ENCODE measurements around the gene FAIM2.

Gene FAIM2

DNA sequence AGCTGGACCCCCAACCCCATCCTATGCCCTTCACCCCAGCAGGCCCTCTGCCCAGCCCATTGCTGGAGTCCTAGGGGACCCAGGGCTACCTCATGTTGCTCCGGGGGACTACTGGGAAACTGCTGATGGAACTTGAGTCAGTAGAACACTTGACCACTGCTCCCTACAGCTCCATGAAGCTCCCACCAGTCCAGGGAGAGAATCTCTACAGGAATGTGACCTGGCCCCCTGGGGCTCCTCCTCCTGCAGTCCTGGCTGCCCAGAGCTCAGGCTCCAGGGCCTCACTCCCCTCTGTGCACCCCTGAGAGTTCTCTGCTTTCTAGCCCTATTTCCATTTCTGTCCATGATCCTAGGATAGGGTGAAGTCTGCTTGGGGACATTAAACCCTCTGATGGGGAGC is 36.0 kb upstream of the FAIM2 start:
- DNase-seq (ENCODE audit: low read depth in 1 of 2, low spot score in 1 of 2), result no peak

DNA sequence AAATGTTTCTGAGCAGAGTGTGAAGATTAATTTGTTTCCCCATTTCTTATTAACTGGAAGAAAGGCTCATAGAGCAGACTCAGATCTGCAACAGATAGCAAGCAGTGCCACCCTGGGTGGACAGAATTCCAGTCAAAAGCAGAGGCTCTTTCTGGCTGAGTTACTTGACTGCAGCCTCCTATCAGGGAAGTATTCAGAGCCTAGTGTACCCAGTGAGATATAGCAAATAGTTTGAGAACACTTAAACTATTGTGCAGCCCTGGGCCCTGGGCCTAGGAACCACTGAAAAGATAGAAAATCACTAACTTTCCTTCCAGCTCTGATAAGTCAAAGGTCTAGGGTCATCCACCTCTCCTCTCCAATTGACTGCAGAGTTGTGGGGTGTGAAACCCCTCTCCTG is 35.6 kb upstream of the FAIM2 start:
- DNase-seq (ENCODE audit: low read depth in 1 of 2, low spot score in 1 of 2), result no peak

DNA sequence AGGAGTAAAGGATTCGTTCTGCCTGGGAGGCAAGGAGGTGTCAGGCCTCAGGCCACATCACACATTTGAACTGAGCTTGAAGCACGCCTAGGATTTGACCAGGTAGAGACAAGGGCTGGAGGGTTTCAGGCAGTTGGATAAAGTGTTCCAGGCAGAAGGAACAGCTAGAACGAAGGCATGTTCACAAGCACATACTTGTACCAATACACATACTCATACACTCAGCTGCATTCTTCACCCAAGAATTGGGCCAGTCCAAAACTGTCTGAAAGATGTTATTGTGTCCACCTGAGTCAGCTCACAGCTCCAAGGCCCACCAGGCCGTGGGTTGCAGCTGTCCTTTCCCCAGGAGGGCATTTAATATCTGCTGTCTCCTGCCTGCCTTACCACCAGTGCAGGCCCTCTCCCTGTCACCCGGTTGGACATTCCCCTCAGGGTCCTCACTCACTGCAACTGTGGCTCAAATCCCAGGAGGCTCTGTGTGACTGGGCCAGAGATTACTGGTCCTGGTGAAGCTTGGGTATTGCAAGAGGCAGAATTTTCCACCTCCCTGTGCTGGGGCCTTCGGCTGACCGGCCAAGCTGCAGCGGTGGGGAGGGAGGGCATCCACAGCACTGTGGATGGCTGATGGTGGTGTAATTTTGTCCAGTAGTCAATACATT is 34.1 kb upstream of the FAIM2 start:
- DNase-seq (ENCODE audit: low read depth in 1 of 2, low spot score in 1 of 2), result no peak

DNA sequence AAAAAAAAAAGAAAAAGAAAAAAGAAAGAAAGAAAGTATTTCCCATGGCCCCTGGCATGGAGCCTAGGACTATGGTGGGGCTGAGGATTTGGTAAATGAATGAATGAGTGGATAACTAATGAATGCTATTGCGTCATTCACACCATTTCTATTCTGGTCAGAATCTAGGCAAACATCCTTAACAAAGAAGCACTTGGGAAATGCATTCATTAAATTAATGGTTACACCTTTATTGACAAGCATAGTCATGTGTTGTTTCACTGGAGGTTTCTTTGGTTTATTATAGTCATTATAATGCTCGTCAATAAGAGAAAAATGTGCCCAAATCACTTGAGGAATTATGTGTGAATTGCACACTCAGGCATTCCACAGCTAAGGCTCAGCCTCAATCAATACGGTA is 33.2 kb upstream of the FAIM2 start:
- DNase-seq (ENCODE audit: low read depth in 1 of 2, low spot score in 1 of 2), result no peak

DNA sequence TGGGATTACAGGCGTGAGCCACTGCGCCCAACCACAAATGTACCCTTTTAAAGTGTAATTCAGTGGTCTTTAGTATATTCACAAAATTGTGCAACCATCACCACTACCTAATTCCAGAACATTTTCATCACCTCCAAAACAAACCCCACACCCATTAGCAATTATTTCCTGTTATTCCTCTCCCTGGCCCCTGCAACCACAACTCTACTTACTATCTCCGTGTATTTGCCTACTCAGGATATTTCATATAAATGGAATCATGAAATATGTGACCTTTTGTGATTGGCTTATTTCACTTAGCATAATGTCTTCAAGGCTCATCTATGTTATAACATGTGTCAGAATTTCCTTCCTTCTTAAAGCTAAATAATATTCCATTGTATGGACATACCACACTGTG is 30.8 kb upstream of the FAIM2 start:
- no peak for DNase-seq (ENCODE audit: low read depth in 1 of 2, low spot score in 1 of 2)

DNA sequence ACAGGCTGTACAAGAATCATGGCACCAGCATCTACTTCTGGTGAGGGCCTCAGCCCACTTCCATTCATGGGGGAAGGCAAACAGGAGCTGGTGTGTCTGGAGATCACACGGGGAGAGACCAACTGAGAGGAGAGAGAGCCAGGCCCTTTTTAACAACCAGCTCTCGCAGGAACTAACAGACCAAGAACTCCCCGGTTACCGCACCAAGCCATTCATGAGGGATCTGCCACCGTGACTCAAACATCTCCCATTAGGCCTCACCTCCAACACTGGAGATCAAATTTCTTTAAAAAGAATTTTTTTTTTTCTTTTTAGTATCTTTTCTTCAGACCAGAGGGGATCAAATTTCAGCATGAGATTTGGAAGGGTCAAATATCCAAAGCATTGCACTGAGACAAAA is 30.1 kb upstream of the FAIM2 start:
- no peak for DNase-seq (ENCODE audit: low read depth in 1 of 2, low spot score in 1 of 2)

DNA sequence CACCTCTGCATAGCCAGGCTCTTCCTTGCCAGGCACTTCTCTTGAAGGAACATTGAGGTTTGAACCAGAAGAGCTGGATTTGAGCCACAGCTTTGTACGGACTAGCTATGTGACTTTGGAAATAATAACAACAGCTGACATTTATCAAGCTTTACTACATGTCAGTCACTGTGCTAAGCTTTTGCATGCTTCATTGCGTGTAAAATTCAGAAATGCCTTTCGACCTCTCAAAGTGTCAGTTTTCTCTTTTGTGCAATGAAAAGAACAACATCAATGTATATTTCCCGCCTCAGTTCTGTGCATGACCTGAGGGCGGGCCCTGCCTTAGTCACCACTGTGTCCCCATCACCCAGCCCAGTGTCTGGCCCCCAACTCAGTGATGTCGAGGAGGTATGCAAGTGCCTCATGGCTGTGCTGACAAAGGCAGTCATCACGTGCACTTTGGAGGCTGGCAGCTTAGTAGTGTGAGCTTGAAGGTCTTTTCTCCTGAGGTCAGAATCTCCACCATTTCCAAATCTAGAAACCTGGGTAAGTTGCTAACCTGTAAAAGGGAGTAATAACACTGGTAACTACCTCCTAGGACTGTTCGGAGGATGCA is 28.9 kb upstream of the FAIM2 start:
- no peak for DNase-seq (ENCODE audit: low read depth in 1 of 2, low spot score in 1 of 2)

DNA sequence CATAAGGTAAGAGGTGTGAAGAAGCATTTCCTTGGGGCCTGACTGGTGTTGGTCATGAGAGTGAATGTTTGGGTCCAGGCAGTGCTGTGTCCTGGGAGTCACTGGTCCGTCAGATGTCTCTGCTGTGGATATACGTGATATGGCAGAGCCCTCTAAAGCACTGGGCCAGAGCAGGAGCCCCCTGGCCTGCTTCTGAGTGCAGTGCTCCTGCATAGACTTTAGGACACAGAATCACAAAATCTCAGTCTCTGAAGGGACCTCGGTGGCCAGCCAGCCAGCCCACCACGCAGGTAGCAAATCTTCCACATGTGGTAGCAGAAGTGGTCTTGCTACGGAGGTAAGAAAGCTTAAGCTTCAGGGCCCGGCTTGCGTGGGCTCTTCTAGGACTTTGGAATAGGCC is 28.3 kb upstream of the FAIM2 start:
- no peak for DNase-seq (ENCODE audit: low read depth in 1 of 2, low spot score in 1 of 2)

DNA sequence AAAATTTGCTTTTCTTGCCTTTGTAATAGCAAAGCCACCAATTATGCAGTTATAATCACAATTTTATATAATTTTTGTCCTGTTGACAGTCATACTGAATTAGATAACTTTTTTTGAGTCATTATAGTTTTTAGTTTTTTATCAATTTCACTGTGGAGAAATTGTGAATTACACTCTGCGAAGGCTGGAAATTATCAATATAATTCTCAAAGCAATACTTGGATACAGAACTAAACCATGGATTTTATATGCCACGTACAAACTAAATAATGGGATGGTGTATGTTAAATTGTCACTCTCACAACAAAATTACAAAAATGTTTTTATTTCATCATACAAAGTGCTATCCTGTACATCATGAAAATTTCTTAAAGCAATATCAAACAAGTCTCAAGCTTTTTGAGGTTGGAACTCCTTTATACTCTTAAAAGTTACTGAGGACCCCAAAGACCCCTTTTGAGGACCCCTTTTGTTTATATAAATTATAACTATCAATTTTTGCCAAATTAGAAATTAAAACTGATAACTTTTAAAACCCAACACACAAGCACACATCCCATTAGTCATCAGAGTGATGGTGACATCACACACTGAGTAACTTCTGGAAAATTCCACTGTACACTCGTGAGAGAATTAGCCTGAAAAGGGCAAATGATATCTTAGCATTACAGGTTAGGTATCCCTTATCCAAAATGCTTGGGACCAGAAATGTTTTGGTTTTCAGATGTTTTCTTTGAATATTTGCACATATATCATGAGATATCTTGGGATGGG is 27.0 kb upstream of the FAIM2 start:
- no peak for DNase-seq (ENCODE audit: low read depth in 1 of 2, low spot score in 1 of 2)

DNA sequence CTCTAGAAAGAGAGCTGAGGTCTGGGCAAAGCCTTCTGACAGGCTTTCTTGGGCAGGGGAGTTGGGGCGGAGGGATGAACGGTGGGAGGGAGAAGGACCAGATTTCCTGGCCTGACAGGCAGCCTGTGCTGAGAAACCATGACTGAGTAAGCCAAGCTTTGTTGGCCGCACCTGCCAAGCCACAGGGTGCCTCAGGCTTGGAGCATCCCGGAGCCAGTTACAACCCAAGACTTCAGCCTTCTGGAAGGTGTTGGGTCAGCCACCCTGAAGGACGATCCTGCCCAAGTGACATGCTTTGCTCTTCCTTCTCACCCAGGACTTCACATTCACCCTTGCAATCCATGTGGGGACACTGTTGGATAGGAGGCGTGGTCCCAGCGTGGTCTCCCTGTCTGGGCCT is 25.9 kb upstream of the FAIM2 start:
- no peak for DNase-seq (ENCODE audit: low read depth in 1 of 2, low spot score in 1 of 2)

DNA sequence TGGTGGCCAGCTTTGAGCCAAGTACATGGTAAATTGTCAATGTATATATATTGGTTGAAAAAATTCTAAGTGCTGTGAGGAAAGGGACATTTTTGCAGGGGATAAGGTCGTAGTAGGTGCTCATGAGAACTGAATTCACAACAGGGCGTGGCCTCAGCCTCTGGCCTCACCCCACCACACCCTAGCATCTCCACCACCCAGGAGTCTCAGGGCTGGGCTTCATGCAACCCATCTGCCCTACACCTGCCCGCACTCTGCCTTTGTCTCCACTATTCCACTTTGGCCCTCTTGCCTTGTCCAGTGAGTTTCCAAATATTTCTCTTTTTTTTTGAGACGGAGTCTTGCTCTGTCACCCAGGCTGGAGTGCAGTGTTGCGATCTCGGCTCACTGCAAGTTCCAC is 24.8 kb upstream of the FAIM2 start:
- DNase-seq (ENCODE audit: low read depth in 1 of 2, low spot score in 1 of 2), result no peak

DNA sequence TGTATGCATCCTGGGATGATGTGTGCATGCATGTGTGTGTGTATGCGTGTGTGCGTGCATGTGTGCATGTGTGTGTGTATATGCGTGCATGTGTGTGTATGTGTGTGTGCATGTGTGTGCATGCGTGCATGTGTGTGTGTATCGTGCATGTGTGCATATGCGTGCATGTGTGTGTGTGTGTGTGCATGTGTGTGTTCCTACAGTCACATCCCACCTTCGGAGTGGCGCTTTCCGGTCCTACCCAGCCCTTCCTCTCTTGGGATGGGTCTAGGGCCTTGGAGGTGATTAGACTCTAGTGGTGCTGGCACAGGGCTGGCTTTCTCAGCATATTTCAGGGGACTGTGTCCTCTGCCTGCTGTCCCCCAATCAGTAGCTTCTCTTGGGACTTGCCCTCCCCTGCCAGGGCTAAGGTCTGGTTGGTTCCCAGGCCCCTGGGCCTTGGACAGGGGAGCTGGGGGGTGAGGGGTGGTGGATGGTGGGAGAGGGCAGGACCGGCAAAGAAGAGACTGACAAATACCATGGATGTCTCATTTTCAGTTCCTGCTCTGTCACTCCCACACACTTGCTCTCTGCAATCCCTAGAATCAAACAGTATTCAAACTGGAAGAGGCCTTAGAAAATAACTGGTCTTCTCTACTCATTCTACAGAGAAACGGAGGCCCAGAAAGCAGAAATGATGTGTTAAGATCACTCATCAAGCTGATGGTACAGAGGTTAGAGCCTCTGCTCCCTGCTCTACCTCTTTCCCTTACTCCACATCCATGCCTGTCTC is 21.9 kb upstream of the FAIM2 start:
- no peak for DNase-seq (ENCODE audit: low read depth in 1 of 2, low spot score in 1 of 2)

DNA sequence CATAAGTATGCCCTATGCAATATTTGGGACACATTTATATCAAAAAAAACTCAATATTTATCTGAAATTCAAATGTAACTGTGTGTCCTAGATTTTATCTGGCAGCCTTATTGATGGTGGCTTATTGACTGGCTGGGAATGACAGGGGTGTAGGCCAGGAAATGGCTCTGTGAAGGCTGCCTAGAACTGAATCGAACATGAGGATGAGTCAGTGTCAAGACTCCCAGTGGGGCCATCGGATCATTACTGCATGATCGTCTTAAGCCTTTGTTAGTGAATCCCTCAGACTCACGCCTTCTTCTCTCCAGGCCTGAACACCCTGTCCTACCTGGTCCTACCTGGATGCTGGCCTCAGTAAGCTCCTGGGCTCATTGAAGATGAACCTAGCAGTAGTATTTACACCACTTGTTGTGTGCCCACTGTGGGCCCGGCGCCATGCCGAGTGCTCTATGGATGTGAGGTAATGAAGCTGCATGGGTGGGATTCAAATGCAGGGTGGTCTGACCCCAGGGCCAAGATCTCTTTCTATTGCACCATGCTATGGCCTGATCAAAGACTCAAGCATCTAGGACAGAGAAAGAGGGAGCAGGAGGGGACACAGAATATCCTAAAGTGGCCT is 21.0 kb upstream of the FAIM2 start:
- no peak for DNase-seq (ENCODE audit: low read depth in 1 of 2, low spot score in 1 of 2)

DNA sequence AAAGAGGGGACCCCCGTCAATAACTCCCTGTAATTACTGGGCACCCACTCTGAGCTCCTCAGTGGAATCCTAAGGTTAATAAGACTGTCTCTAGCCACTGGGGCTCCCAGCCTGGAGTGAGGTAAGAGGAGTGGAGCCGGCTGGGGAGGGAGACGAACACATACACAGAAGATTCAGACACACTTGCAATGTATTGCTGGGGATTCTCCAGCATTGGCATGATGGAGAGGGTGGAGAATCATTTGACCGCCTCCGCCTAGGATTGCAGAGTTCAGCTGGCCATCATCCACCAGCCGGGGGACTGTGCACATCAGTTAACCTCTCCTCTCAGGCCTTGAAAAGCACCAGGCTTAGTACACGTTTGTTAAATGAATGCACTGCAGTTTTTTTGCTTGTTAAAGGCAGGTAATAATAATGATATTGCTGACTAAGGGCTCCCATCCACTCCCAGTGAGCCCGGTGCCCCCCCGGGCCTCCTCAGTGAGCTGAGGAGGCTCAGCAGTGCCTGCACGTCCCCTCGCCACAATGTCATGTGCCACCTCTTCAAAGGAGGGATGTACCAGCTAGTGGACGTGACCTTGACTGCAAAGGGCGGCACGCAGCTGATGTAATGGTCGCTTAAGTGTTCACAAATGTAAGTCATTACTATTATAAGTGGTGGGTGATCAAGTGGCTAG is 20.3 kb upstream of the FAIM2 start:
- DNase-seq (ENCODE audit: low read depth in 1 of 2, low spot score in 1 of 2), result no peak

DNA sequence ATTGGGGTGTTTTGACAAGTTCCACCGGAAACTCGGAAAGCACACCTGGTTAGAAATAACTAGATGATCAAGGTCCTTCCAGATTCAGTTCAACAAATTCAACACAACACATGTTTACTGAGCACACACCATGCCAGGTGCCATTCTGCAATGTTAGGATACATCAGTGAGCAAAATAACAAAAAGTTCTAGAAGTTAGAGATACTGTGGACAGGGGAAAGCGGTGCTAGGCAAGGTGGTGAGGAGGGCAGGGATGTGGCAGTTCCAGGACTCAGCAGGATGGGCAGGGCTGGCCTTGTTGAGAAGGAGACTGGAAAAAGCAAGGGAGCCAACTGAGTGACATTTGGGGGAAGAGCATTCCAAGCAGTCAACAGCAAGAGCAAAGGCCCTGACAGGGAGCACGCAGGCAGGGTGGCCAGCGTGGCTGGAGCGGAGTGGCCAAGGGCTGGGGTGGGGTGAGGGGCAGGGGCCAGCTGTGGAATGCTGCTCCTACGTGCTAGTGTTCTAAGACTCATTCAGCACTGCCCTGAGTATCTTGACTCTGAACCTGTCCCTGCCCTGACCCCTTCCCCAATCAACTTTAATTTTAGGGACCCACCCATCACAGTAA is 19.4 kb upstream of the FAIM2 start:
- no peak for DNase-seq (ENCODE audit: low read depth in 1 of 2, low spot score in 1 of 2)

DNA sequence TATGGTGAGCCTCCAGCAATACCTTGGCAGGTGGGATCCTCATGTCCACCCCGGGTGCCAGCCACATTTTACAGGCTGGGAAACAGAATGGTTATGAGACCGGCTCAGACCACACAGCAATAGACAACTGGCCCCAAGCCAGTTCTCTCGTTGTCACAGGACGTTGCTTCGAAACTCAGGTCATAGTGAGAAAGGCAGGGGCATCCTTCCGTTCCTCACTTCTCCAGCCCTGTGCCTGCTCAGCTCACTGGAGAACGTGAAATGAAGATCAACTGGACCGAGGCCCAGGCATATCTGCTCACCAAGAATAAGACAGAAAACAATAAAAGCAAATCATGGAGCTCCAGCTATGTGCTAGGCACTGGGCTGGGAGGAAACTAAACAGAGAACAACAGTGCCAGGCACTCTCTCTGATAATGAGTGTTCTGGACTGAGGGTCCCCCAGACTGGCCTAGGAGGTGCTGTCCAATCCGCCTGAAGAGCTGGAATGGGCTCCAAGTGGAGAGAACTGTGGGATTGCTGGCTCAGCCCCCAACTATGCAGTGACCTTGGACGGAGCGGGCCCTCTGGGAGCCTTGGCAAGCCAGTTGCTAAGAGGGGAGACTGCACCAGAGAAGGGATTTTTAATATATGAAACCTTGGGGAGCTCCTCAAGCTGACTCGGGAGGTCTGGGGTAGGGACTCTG is 18.8 kb upstream of the FAIM2 start:
- DNase-seq (ENCODE audit: low read depth in 1 of 2, low spot score in 1 of 2), result no peak

DNA sequence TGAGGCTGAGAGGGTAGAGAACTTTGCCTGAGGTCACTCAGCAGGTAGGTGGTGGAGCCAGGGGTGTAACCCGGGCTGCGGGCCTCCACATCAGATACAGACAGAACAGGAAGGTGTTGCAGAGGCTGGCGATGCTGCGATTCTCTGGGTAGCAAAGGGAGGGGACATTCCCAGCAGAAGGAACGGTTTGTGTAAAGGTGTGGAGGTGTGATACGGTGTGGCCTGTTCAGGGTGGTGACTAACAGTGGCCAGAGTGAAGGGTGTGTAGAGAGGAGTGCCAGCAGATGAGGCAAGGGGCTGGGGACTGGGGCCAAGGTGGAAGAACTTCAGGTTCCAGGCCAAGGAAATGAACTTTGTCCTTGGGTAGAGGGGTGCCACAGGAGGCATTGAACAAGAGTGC is 18.2 kb upstream of the FAIM2 start:
- no peak for DNase-seq (ENCODE audit: low read depth in 1 of 2, low spot score in 1 of 2)

DNA sequence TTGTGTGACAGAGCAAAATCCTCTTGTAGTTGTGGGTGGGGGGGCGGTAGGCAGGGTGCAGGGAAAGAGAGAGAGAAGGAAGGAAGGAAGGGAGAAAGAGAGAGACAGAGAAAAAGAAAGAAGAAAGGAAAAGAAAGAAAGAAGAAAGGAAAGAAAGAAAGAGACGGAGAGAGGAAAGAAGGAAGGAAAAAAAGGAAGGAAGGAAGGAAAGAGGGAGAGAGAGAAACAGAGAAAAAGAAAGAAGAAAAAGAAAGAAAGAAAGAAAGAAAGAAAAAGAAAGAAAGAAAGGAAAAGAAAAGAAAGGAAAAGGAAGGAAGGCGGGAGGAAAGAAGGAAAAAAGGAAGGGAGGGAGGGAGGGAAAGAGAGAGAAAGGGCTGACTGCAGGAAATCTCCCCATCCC is 17.6 kb upstream of the FAIM2 start:
- no peak for DNase-seq (ENCODE audit: low read depth in 1 of 2, low spot score in 1 of 2)

DNA sequence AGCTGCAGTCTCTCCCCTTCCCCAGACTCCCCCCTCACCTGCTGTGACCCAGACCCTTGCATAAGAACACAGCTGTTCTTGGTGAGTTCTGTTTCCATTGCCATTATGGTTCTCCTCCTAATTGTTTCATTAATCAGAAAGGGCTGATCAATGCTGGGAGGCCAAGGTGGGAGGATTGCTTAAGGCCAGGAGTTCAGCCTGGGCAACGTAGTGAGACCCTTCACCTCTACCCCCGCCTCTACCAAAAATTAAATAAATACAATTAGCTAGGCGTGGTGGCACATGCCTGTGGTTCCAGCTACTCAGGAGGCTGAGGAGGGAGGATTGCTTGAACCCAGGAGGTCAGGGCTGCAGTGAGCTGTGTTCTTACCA is 17.2 kb upstream of the FAIM2 start:
- no peak for DNase-seq (ENCODE audit: low read depth in 1 of 2, low spot score in 1 of 2)

All from stimulated activated CD4-positive, alpha-beta T cell treated with anti-CD3 and anti-CD28 coated beads, Interleukin-15, amount 100 ng/mL, for 1 hour (primary cell).